DLD1 (cell line): ENCODE measurements around the gene MARCKSL1.

ENCODE experiments used
- in situ Hi-C: cut with HindIII; loops from 2 replicates; pipeline ENCODE4 v1.10.0; 2017; ENCODE audit warnings: low sequenced_read_pairs

The MARCKSL1 gene

GRCh38 chr1:32353431-32353830 lies 17.4 kb upstream of the MARCKSL1 start:
- in situ Hi-C loops: no loop called here

- in situ Hi-C loops: no loop called here
These were observed 16.9 kb upstream of the MARCKSL1 start for GRCh38 chr1:32352831-32353383.

GRCh38 chr1:32352239-32352745 lies 16.3 kb upstream of the MARCKSL1 start:
- in situ Hi-C loops: no loop called here

- in situ Hi-C loops: no loop called here
These were observed 15.6 kb upstream of the MARCKSL1 start for GRCh38 chr1:32351399-32352238.

GRCh38 chr1:32350785-32351398 lies 14.9 kb upstream of the MARCKSL1 start:
- in situ Hi-C loops: no loop called here

GRCh38 chr1:32349211-32349708 lies 13.2 kb upstream of the MARCKSL1 start:
- in situ Hi-C loops: no loop called here

- in situ Hi-C loops: no loop called here
These were observed 10.6 kb upstream of the MARCKSL1 start for GRCh38 chr1:32346532-32347157.

GRCh38 chr1:32345289-32345827 lies 9.3 kb upstream of the MARCKSL1 start:
- in situ Hi-C loops: no loop called here

GRCh38 chr1:32342704-32343103 lies 6.7 kb upstream of the MARCKSL1 start:
- in situ Hi-C loops: no loop called here

GRCh38 chr1:32341971-32342370 lies 5.9 kb upstream of the MARCKSL1 start:
- in situ Hi-C loops: no loop called here

- in situ Hi-C loops: no loop called here
These were observed 5.2 kb upstream of the MARCKSL1 start for GRCh38 chr1:32341186-32341757.

- in situ Hi-C loops: no loop called here
These were observed 3.4 kb upstream of the MARCKSL1 start for GRCh38 chr1:32339363-32339978.

- in situ Hi-C loops: no loop called here
These were observed 2.7 kb upstream of the MARCKSL1 start for GRCh38 chr1:32338637-32339145.

GRCh38 chr1:32337855-32338636 lies 2.0 kb upstream of the MARCKSL1 start:
- in situ Hi-C loops: no loop called here

- in situ Hi-C loops: no loop called here
These were observed 1.1 kb upstream of the MARCKSL1 start for GRCh38 chr1:32336963-32337675.

- in situ Hi-C loops: no loop called here
These were observed 529 bp upstream of the MARCKSL1 start for GRCh38 chr1:32336591-32336932.

- in situ Hi-C loops: no loop called here
These were observed 571 bp downstream of the MARCKSL1 start for GRCh38 chr1:32335535-32335789.

- in situ Hi-C loops: no loop called here
These were observed 1.0 kb downstream of the MARCKSL1 start for GRCh38 chr1:32334864-32335534.
